NCI-H2081 treated with DMSO at 0.1 percent for 48 hours (cell line): ENCODE measurements around the gene OLFML2A.
"Not testable (repeated sequence)": the region's sequence is repeated elsewhere in the genome, so short reads cannot be mapped to it uniquely, and the experiment has no call there.

Experiments used
- DNase-seq: peaks from one replicate; lab custom pipeline; 2025; lab: John Stamatoyannopoulos, UW

OLFML2A gene

DNA sequence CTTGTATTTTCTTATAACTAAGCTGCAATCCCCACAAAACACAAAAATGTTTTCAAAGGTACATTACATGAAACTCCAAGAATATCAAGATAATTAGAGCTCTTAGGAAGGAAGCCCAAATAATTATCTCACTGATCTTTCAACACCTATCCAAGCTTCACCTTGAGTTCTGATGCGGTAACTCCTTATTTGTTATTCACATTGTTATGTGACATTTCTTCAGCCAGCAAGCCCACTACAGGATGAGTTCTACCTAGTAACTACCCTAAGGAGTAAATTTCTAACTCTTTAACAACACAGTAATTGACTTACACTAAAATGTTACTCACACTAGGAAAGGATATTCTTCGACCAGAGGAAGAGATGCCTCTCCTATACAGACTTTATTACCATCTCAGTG, 15.7 kb upstream of the OLFML2A start:
- no peak for DNase-seq

DNA sequence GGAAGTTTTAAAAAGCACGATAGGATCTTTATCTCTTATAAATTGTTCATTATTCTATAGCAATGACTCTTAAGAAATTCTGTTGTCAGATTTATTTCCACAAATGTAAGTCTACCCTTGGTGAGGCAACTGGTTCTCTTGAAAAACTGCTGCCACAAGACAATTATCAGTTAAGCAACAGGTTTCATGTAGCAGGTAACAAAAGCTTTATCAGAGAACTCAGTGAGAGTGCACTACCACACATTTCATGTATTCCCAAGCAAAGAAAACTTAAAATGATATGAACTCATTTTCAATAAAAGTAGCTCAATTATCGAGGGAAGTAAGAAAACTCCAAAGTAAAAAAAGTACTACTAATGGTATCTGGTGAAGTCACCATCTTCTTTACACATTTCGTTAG, 15.2 kb upstream of the OLFML2A start:
- DNase-seq: no peak

DNA sequence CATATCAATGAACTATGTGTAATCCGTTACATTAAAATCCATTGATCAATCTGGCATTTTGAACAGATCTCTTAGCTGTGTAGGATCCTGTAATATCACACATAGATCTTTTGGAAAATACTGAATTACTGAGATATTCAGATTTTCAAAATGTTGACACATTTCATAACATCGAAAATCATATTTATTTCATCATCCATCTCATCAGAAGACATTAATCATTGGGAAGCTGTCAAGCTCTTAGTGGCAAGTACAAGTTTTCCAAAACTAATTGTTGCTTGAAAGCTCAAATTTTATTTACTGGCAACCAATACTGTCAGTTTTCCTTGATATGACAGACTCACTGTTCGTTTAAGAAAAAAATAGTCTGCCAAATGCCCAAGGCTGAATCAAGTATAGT, 14.3 kb upstream of the OLFML2A start:
- no peak for DNase-seq

DNA sequence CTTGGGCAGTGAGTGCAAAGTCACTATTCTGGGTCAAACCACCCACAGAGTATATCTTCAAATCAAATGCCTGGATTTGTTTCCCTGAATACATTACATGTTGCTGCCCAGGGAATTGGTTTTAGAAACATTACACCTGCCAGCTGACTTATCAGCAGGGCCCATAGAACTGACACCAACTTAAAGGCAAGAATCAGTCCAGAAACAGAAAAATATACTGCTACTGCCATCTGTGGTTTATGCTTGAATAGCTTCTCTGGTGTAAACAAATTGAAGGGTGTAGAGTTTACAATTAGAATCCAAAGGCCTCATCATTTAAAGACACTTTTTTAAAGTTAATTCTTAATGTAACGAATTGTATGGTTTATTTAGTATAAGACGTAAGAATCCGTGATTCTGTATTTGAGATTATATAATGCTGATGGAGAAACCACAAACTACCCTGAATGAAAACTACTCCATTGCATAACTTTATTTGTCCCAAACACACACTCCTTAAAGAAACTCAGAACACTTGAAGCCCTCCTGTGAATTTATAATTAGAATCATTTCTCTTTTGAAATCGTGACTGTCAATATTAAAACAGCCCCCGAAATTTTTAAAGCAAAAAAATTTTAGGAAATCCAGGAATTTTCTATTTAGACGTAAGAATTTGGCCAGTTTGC, 12.0 kb upstream of the OLFML2A start:
- no peak for DNase-seq

DNA sequence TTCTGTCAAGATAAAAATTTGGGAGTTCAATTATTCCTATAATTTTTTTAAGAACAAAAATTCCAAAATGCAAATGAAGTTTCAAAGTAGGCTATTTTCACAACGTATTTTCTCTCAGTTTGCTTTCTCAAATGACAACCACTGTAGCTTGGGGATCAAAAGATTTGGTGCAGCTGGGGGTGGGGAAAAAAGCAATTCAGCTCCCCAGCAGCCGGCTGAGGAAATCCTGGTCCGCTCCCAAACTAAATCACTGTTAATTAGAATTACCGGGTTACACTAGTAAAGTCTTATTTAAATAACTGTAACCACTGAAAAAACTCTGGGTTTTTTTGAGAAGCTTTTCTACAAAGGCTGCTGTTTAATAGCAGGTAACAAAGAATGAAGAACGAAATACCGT, 11.5 kb upstream of the OLFML2A start:
- DNase-seq: no peak

DNA sequence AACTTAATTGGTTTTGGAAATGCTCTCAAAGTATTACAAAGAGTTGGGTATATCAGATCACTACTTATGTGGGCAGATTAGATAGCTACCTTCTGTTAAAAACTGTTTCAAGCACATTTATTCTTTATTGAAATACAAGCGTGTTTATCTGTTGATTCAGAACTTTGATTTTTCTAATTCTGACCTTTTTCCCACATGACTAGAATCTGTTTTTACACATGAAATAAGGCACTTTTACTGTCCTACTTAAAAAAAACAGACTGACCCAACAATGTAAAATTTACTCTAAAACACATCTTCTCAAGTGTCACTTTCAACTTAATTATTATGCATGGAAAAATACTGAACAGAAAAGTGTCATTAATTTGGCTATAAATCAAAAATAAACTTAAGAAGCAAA, 10.6 kb upstream of the OLFML2A start:
- DNase-seq: no peak

DNA sequence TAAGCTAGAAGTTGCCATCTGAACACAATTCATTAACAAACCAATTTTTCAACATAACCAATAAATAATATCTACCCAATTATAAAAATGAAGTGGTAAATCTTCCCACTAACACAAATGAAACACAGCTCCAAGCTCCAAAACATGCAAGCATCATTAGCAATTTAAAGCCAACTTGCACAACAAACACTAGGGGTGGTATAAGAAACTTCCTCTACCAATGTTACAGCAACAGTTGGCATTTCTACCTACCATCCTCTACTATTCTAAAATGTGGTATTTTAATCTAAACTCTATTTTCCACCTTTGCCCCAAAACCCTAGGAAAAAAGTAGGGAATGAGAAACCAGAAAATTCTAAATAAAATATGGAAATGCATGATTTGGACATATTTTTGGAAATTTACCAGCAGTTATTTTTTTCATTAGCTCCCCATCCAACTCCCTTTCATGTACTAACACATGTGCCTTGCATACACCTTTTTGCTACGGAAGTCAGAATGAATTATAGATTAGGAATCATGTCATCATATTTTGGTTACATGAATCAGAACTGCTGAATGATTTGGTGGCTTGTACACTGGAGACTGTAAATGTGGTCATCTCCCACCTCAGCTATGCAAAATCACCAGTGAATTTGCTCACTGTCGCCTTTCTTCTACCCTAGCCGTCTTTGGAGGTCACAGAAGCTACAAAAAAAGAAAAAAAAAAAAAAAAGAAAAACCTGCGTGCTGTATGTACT, 9.9 kb upstream of the OLFML2A start:
- DNase-seq: no peak

DNA sequence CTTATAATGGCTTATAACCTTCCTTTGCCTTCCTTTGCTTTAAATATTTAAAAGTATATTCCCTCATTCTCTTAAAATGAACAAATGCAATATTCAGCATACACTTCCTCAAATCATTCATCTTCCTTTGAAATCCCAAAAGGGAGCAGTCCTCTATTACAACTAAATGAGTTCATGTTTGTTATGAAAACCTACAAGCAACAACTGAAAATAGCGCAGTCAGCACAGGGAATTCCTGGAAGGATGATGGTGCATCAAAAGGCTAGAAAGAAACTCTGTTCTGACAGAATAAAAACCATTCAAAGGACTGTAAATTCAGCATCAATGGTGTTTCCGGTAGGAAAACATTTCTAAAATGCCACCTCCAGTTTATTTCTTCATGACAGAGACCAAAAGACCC, 9.1 kb upstream of the OLFML2A start:
- DNase-seq: no peak

DNA sequence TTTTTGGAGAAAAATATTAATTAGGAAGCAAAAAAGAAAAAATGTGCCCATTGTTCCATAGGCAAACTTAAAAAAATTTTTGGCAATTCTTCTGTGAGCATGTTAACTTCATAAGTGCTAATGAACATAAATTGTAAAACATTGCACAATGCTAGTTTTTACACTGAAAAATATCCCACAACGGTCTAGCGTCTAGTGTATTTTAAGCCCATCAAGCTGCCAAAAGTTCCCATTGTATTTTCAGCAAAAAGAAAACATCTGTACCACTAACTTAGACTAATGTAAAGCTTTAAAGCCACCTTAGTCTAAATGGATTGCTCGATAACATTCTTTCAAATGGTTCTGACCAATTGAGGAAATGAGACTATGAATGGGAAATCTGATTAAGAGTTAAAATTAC, 8.6 kb upstream of the OLFML2A start:
- no peak for DNase-seq

DNA sequence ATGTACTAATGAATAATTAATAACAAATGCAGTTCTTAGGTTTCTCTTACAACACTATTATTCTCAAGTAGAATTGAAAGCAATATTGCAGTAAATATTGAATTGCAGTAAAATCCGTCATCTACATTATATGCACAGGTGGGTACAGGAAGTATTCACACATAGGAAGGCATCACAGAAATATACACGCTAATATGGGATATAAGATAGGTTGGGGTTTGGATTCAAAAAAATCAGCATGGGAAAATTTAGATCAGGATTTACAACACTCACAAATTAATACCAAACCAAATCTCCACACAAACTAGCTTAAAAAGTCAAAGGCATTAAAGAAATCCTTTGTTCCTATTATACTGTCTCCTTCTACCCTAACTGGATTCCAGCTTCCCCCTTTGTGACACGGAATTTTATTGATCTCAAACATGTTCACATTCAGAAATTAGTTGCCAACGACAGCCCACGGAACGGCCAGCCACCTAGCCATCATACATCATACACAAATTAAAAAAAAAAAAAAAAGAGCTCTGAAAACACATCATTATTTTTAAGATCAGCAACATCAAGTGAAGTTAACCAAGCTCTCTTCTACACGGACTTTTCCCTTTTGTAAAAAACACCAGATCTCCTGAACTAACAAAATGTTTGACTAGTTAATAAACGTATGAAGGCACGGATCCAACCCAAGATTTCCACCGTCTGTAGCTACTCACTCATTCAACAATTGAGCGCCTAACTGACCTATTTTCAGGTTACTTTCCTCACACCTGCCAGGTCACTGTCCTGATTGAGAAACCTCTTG, 8.0 kb upstream of the OLFML2A start:
- no peak for DNase-seq

DNA sequence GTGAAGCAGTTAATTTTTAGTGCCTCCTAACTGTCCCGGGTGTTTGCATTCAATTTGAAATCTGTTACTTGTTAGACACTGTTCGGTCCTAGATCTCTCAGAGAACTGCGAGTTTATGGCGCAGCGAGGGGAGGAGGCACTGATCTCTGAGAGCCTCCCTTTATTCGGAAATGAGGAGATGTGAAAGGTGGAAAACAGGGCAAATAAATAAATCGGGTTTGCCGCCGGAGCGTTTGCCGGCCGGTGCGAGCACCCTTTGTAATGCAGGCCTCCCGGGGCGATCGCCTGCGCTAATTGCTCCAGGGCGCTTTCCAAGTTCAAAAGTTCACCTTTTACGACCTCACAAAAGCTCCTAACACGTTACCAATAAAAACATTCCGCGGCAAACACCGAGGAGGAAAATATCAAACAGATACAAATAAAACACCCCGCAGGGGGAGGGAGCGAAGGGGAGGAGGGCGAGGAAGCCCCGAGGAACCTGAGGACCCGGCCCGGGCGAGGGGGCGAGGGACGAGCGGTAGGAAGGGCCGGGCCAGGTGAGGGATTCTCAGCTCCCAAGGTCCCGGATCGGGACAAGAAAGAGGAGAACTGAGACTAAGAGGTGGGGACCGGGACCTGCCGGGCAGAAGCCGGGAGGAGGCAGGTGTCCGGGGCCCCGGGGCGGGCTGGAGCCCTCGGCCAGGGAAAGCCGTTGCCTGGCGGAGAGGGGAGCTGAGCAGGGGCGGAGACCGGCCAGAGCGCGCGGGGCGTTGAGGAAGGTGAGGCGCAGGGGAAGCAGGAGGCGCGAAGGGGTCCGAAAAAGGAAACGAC, 7.2 kb upstream of the OLFML2A start:
- DNase-seq: no peak

DNA sequence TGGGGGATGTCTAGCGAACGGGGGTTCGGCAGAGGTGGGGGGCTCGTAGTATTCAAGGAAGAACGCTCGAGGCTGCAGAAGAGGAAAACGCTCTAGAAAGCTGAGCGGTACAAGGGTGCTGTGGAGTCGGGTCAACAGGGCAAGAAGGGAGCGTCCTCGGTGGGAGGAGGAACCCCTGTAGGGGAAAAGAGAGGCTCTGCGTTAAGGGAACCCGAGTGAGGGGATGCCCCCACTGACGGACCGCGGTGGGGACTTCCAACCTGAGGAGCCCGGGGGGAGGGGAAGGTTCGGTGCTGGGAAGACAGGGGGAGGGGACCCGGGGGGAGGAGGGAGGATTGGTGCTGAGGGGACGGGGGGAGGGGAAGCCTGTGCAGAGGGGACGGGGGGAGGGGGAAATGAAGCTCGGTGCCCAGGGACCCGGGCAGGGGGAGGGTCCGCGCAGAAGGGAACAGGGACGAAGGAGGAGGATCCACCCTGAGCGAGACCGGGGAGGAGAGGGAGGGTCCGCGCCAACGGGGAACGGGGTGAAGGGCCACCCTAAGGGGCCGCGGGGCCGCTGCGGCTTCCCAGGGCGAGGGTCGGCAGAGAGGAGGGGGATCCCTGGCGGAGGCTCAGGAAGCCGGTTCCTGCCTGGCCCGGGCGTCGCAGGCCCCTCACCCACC, 6.4 kb upstream of the OLFML2A start:
- no peak for DNase-seq

DNA sequence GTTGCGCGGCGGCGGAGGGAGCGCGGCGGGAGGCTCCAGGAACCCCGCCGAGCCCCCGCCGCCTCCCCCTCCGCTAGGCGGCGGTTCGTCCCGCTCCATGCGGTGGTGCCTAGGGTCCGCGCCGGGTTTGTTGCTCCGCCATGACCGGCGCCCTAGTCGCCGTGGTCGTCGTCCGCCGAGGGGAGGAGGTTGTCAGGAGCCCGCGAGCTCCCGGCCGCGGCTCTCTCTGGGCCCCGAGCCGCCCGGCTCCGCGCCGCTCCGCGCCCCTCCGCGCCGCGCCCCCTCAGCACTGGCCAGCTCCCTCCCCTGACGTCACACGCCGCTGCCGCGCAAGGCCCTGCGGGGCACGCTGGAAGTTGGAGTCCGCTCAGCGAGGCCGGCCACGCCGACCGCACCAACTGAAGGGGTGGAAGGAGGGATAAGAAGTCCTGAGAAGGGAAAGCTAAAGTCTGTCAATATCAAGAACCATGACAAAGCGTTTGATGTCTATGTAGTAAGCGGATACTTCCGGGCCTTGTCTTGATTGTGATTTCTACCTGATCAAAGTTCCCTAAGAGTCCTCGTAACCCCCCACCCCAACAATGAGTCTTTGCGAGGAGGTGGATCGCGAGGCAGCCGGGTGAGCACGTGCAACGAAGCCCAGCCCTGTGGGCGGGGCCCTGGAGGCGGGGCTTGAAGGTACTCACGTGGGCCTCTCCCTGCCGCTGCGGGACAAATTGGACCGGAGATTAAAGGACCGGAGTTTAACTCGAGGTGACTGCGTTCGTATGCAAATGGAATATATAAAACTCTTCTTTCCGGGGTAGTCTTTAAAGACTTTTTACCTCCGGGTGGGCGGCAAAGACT, 5.7 kb upstream of the OLFML2A start, which contains the start of gene NR6A1:
Gene NR6A1 (minus strand): TSS at position 291 of the 846 bp plus-strand sequence.
- DNase-seq: peak; percentile 81

DNA sequence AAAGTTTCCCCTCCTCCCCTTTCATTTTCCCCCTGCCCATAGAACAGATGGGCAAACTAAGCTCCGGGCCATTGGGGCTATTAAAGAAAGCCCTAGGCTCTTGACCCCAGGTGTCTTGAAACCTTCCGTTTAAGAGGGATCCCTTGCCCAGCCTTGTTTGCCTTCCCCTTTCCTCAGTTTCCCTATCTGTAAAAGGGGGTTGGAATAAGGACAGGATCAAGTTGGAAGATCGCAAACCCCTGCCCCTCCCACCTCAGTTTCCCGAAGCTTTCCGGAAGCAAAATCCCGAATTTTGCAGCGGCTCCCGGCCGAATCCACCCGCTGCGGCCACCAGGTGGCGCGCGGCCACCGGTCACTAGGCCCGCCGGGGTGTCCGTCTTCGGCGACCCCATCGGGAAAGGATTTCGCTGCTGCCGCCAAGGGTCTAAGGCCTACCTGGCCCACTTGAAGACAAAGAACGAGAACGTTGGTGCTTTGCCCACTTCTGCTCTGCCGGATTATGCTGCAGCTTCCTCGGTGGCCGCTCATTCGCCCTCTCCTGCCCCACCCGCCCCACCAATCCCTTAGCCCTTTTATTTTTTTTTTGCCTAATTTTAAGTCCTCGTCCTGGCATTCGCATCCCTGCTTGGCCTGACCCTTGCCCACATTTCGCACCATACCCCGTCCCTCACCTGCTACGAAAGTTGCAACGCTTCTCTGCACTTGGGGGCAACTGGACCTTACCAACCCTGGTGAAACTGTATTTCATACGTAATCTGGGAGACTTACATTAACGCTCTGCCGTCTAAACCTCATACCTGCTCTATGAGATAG, 4.9 kb upstream of the OLFML2A start:
- peak; percentile 26 for DNase-seq

DNA sequence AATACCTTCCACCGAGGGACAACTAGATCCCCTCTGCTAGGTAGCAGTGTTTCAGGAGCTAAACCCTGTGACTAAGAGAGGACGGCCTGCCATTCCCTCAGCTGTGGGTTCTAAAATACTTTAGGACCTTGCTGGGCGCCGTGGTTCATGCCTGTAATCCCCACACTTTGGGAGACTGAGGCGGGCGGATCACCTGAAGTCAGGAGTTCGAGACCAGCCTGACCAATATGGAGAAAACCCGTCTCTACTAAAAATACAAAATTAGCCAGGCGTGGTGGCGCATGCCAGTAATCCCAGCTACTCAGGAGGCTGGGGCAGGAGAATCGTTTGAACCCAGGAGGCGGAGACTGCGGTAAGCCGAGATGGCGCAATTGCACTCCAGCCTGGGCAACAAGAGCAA, 4.1 kb upstream of the OLFML2A start:
- not testable (repeated sequence) for DNase-seq

DNA sequence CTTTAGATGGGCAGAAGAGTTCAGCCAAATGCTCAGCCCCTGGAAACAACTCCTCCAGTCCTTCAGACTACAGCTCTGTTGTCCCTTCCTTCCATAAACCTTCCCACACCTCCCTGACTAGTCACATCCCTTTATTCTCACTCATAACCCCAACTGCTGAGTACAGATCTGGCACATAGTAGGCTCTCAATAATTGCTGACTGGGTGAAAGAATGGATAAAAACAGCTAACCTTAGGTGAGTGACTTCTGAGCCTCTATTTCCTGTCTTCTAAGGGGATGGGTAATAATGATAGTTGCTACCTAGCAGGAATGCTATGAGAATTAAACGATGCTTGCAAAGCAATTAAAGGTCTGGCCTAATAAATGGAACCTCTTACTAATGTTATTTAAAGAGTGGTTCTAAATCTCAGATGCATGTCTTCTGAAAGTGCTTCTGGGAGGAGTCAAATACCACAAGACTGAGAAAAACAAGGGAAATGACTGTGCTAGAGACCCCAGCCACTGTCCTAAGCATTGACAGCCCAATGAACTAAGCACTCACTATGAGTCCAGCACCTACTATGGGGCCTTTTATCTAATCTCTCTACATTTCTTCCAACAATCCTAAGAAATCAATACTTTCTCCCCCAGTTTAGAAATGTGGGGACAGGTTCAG, 3.3 kb upstream of the OLFML2A start:
- no peak for DNase-seq

DNA sequence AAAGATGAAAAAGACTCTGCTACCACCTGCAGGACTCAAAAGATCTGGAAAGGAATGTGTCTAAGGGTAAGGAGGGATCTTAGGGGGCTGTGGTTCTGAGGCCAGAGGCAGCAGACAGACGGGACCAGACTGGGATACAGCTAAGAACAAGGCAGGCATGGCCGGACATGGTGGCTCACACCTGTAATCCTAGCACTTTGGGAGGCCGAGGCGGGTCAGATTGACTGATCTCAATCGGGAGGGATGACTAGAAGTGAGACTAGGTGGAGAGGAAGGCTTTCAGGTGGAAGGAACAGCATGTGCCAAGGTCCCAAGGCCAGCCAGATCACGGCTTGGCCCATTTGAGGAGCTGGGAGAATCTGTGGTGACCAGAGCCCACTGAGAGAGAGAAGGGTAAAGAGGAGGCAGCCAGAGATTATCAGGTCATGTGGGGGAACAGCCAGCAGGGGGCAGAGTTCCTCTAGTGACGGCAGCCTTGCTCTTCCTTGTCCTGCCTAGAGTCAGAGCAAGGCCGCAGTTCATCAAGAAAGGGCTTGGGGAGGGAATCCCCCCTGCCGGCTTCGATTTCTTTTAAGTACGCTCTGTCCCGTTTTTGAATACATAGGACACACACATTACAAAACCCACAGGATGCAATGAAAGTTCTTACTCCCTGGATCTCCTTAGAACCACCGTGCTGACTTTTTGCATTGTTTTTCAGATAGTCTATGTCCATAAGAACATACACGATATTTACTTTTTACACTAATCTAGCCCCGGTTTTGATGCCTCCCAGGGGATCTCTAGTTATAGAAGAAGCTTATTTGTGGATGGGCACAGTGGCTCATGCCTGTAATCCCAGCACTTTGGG, 2.6 kb upstream of the OLFML2A start:
- peak; percentile 14 for DNase-seq

DNA sequence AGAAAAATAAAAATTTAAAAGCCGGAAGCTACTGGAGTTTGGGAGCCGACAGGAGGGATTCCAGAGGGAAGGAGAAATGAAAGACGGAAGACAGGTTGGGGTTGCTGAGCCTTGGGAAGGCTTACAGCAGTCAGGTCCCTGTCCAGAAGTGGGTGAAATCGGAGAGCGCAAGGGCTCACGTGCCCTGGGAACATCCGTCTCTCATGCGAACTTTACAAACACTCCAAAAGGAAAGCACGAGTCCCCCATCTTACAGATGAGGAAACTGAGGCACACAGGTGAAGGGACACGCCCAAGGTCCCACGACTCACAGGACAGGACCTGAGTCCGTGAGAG, 347 bp upstream of the OLFML2A start:
- no peak for DNase-seq
